ENCODE measurements around the gene MCRS1.
A peak's percentile ranks its signal among the peaks of the same experiment; 100 is the strongest.
"Not testable (repeated sequence)": the region's sequence is repeated elsewhere in the genome, so short reads cannot be mapped to it uniquely, and the experiment has no call there.

MCRS1 gene

DNA sequence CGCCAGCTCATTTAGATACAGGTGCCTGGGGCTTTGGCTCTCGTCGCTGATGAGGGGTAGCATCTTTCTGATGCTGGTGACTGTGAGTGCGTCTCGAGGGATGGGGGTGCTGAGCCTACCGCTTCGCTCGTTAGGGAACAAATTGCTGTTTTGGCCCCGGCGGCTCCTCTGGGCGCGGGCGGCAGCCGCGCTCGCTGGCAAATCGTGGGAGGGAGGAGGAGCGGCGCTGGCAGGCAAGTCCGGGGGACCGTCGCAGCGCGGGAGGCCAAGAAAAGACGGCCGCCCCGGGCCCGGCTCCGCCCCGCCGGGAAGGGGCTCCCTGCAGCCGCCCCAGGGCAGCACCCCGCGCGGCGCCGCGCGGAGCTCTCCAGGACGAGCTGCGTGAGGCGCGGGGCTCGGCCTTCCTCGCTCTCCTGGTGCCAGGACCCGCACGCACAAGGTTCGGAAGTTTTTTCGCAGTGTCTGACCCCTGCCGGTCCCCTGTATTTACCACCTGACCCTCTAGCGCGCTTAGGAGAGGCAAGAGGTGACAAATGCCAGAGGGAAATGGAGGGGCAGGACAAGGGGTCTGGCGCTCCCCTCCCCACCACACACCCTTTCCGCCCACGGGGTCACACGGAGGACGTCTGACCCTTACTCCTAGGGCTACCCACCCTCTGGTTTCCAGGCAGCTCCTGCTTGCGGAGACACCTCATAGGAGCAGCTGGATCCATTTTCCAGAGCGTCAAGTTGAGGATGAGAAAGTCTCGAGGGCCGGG lies 30.0 kb downstream of the MCRS1 start:
- TF ChIP-seq POLR2A (IDR thresholded peaks at IDR 0.05; ENCODE audit: low read depth, low read length) (no peak), TAF1 (IDR thresholded peaks at IDR 0.05; ENCODE audit: borderline replicate concordance, low read depth, low read length) (no peak), POLR2AphosphoS5 (IDR thresholded peaks at IDR 0.05; ENCODE audit: low read depth, low read length) (no peak)
- no peak for FAIRE-seq
- peak; percentile 40 for DNase-seq (ENCODE audit: insufficient read length)

DNA sequence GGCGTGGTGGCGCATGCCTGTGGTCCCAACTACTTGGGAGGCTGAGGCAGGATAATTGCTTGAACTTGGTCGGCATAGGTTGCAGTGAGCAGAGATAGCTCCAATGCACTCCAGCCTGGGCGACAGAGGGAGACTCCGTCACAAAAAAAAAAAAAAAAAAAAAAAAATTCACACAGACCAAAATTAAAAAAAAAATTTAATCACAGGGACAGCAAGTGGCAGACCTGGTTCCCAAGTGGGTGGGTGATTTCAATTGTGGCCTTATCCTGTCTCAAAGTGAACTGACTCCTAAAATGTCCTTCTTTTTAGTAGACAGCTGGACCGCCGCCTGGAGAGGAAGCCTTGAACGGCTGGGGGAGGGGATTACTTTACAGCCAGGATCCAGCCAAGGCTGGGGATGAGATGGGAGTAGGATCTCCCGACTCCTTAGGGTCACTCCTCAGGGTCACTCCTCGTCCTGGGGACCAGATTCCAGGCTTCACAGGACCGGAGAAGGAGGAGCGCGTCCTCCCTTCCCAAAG lies 30.7 kb downstream of the MCRS1 start:
- no peak for DNase-seq (ENCODE audit: insufficient read length)

DNA sequence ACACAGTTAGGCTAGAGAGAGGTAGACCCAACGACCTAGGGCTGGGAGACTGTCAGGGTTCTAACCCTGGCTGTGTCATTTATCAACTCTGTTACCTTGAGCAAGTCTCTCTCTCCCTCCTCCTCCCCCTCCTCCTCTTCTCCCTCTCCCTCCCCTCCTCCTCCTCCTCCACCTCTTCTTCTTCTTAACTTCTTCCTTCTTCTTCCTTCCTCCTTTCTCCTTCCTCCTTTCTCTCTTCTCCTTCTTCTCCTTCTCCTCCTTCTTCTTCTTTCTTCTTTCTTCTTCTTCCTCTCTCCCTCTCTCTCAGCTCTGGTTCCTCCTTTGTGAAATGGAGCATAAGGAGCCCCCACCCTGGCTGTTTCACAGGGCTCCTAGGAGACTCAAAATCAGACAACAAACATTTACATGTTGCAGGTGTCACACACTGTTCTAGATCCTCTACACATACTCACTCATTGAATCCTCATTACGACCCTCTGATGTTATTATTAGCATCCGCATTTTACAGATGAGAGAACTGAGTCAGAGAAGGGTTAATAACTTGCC lies 31.3 kb downstream of the MCRS1 start:
- FAIRE-seq (no peak), DNase-seq (ENCODE audit: insufficient read length) (no peak)
- TF ChIP-seq TAF1 (IDR thresholded peaks at IDR 0.05; ENCODE audit: borderline replicate concordance, low read depth, low read length) (no peak), POLR2AphosphoS5 (IDR thresholded peaks at IDR 0.05; ENCODE audit: low read depth, low read length) (no peak), POLR2A (IDR thresholded peaks at IDR 0.05; ENCODE audit: low read depth, low read length) (no peak)

More for the DNA sequence above, 30.7 kb downstream of the MCRS1 start:
- TF ChIP-seq TAF1 (IDR thresholded peaks at IDR 0.05; ENCODE audit: borderline replicate concordance, low read depth, low read length) (no peak), POLR2A (IDR thresholded peaks at IDR 0.05; ENCODE audit: low read depth, low read length) (no peak), POLR2AphosphoS5 (IDR thresholded peaks at IDR 0.05; ENCODE audit: low read depth, low read length) (no peak)
- no peak for FAIRE-seq

DNA sequence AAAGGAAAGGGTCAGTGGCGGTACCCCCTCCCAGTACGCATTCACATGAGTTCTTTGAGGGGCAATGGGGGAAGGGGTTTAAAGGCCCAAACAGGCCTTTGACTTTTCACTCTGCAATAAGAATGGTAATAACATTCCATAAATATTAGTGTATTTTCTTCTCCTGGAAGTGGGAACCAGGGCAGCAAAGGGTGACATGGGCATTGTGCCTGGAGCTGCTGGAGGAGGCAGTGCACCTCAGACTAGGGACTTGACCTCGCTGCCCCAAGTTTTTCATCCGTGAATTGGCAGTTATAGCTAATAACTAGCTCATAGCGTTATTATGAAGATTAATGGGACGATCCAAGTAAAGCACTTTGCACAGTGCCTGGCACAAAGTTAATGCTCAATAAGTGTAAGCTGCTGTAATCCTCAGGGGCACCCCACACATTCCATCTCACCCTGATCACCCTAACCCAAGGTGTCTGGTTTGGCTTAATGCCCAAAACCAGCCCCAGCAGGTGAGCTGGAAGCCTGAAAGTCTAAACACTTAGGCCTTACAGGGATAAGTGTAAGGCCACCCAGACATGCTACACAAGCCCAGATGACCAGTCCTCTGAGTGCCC lies 31.9 kb downstream of the MCRS1 start:
- no peak for DNase-seq (ENCODE audit: insufficient read length)
- TF ChIP-seq POLR2AphosphoS5 (IDR thresholded peaks at IDR 0.05; ENCODE audit: low read depth, low read length) (no peak), TAF1 (IDR thresholded peaks at IDR 0.05; ENCODE audit: borderline replicate concordance, low read depth, low read length) (no peak), POLR2A (IDR thresholded peaks at IDR 0.05; ENCODE audit: low read depth, low read length) (no peak)
- no peak for FAIRE-seq

DNA sequence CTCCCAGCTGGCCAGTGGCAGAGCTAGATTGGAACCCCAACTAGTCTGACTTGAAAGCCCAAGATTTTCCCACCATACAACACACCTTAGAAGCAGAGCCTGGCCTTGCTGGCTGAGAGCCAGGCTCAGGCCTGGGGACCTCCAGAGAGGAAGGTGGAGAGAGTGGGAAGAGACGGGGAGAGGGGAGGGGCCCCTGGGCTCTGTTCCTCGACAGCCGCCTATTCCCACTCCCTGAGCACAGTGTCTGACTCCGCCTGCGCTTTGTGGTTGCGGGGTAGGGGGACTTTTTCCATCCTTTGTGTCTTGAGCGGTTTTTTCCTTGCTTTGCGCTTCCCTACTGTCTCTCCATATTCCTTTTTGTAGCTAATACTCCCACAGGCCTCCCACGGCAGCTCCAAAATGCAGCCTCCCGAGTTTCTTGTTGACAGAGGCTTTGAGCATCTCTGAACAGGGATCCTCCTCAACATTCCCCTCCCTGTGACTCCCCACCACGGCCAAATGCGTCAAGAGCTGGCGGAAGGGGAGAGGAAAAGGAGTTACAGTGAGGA lies 33.1 kb downstream of the MCRS1 start:
- DNase-seq (ENCODE audit: insufficient read length) (no peak), FAIRE-seq (no peak)
- no peak for TF ChIP-seq POLR2A (IDR thresholded peaks at IDR 0.05; ENCODE audit: low read depth, low read length)
- TF ChIP-seq POLR2AphosphoS5 (IDR thresholded peaks at IDR 0.05; ENCODE audit: low read depth, low read length), result no peak
- TF ChIP-seq TAF1 (IDR thresholded peaks at IDR 0.05; ENCODE audit: borderline replicate concordance, low read depth, low read length), result no peak

DNA sequence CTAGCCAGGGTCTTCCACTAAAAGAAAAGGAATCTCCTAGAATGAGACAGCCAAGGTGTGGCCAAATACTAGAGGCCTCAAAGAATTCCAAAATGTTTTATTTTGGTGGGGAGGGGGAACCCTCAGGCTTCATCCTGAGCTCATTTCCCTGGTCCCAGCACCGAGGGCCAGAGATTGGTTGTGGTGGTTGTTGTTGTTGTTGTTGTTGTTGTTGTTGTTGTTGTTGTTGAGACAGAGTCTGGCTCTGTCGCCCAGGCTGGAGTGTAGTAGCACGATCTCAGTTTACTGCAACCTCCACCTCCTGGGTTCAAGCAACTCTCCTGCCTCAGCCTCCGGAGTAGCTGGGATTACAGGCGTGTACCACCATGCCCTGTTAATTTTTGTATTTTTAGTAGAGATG lies 33.8 kb downstream of the MCRS1 start:
- DNase-seq (ENCODE audit: insufficient read length); FAIRE-seq: not testable (repeated sequence)

DNA sequence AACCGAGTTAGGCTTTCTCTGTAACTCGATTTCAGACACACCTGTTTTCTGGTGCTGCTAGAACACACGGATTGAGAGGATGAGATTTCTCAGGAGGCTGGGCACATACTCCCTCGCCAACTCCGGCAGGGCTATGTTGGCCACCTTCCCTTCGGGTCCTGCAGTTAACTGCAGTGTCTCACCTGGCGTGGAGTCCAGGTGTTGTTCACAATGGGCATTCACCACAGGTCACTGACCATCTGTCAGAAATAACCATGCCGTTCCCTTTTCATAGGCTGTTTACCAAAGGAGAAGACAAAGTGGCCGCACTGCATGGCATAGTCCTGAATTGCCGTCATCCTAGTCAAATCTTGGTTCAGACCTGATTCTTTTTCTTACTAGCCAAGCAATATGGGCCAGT lies 34.6 kb downstream of the MCRS1 start:
- DNase-seq (ENCODE audit: insufficient read length) (no peak), FAIRE-seq (no peak)
- TF ChIP-seq TAF1 (IDR thresholded peaks at IDR 0.05; ENCODE audit: borderline replicate concordance, low read depth, low read length), result no peak
- TF ChIP-seq POLR2A (IDR thresholded peaks at IDR 0.05; ENCODE audit: low read depth, low read length), result no peak
- TF ChIP-seq POLR2AphosphoS5 (IDR thresholded peaks at IDR 0.05; ENCODE audit: low read depth, low read length), result no peak

DNA sequence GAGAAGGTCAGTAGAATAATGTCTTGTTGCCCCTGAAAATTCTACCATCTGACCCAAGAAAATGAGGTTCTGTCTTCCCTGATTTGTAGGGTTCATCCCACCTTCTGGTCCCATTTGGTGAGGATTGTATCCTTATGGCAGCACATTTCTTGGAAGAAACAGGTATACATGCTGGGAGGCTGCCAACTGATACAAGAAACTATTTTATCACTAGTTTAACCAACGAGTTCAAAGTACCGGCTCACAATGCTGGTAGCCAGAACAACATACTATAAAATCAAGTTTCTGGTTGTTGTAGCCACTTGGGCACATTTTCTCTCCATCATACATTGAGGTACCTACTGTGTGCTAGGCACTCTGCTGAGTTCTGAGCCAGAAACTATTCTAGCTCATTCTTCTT lies 36.2 kb downstream of the MCRS1 start:
- DNase-seq (ENCODE audit: insufficient read length) (no peak), FAIRE-seq (no peak)
- TF ChIP-seq POLR2AphosphoS5 (IDR thresholded peaks at IDR 0.05; ENCODE audit: low read depth, low read length) (no peak), TAF1 (IDR thresholded peaks at IDR 0.05; ENCODE audit: borderline replicate concordance, low read depth, low read length) (no peak), POLR2A (IDR thresholded peaks at IDR 0.05; ENCODE audit: low read depth, low read length) (no peak)

DNA sequence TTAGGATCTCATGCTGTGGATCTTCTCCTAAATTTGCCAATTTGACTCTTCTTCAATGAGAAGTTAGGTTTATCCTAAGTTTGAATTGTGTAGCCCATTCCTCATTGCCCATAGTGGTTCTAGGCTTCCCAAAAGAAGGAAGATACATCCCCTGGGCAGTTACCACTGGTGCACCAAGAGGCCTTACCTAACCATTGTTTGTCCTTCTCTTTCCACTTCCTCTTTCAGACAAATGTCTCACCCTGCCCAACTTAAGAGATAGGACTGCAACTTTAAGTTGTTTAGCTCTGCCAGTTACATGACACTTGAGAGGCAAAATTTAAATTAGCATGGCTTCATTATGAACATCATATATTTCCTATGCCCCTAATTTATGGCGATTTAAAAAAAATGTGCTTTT lies 38.5 kb downstream of the MCRS1 start:
- no peak for DNase-seq (ENCODE audit: insufficient read length)
- no peak for TF ChIP-seq POLR2AphosphoS5 (IDR thresholded peaks at IDR 0.05; ENCODE audit: low read depth, low read length)
- no peak for TF ChIP-seq POLR2A (IDR thresholded peaks at IDR 0.05; ENCODE audit: low read depth, low read length)
- no peak for TF ChIP-seq TAF1 (IDR thresholded peaks at IDR 0.05; ENCODE audit: borderline replicate concordance, low read depth, low read length)
- no peak for FAIRE-seq

DNA sequence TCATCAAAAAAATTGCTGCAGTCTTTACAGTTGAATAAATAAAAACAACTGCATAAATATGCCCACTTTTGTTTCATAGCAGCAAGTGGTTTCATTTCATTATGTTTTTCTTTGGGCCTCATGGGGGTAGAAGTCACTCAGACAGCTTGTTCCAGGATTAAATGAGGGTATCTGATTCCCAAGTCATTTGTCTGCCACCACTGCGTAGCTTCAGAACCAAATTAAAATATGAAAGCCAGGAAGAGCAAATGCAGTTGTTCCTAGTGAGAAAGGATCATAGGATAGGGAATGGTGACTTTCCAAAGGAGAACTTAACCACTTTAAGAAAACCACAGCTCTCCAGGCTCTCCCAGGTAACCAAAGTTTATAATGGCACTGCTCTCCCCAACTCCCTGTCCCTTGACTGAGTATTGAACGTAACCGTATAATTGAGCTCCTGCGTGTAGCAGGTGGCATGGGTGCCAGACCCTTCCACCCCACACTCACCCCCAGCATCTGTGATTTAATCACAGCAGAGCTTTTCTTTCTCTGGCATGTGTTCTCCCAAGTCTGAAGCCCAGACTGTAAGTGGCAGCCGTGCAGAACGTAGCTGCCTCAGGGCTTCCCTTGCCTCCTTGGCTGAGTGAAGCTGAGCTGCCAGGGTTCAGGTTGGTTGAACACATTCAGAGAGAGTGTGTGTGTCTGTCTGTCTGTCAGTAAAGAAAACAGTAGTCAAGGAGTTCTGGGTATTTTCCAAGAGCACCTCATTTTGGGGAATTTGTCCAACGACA lies 40.4 kb downstream of the MCRS1 start:
- no peak for FAIRE-seq
- no peak for DNase-seq (ENCODE audit: insufficient read length)
- no peak for TF ChIP-seq POLR2AphosphoS5 (IDR thresholded peaks at IDR 0.05; ENCODE audit: low read depth, low read length)
- no peak for TF ChIP-seq POLR2A (IDR thresholded peaks at IDR 0.05; ENCODE audit: low read depth, low read length)
- TF ChIP-seq TAF1 (IDR thresholded peaks at IDR 0.05; ENCODE audit: borderline replicate concordance, low read depth, low read length), result no peak

DNA sequence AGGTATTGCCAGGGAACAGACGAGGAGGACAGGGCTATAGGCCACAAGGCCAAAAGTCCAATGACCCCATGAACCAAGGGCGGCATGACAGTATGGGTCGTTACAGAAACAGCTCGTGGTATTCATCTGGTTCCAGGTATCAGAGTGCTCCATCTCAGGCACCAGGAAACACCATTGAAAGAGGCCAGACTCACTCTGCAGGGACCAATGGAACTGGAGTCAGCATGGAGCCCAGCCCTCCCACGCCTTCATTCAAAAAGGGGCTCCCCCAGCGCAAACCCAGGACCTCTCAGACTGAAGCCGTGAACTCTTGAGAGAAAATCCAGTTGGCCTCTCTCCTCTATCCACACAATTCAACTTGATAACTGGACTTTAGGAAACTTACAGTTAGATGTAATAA lies 42.0 kb downstream of the MCRS1 start:
- FAIRE-seq (no peak), DNase-seq (ENCODE audit: insufficient read length) (no peak)
- TF ChIP-seq POLR2A (IDR thresholded peaks at IDR 0.05; ENCODE audit: low read depth, low read length) (no peak), TAF1 (IDR thresholded peaks at IDR 0.05; ENCODE audit: borderline replicate concordance, low read depth, low read length) (no peak), POLR2AphosphoS5 (IDR thresholded peaks at IDR 0.05; ENCODE audit: low read depth, low read length) (no peak)

Measured in GM12892 (cell line).